SHP77 treated with DMSO at 0.1 percent for 48 hours (cell line): ENCODE data around the gene PLEKHN1.

ENCODE experiments used
- DNase-seq: peaks from one replicate; lab custom pipeline; 2025; lab: John Stamatoyannopoulos, UW

Gene PLEKHN1

DNA sequence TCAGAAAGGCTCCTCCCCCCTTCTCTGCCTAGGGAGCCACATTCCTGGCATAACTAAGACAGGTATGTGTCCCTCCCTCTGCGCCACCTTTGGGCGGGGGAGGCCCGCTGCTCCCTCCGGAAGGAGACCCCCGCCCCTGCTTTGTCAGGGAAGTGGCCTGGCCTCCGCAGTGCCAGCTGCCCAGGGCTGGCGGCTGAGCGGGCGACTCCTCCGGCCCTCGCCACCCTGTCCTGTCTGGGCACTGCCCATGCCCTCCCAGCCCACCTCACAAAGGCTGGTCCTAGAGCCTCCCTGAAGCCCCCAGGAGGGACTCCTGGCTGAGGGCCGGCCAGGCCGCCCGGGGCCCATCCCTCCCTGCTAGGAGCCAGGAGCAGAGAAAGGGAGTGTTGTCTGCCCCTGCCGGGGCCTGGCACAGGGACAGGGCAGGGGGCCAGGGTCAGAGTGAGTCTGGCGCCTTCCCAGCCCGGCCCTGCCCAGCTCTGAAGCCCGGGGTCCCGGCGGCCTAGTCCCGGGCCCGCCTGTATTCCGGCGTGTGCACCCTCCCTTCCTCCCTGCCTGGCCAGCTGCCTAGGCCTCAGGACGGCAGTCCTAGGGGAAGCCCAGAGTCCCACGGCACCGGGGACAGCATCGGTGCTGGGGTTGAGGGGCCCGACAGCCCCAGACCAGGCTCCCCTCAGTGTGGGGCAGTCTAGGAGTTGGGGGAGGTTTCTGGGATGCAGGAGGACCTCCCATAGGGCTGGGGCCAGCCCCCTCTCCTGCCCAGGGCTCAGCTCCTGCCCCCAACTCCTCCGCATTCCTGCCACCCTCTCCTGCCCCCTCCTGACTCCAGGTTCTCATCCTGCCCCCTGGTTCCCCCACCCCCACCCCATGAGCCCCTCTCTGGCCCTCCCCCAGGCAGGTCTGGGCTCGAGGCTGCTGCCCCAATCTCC, 58.8 kb downstream of the PLEKHN1 start:
- no peak for DNase-seq
